Lower leg skin (tissue), 4 donors: Measurements from ENCODE around the gene PMF1. TPM values are rescaled to one million over a fixed set of nuclear protein-coding genes. Genes with fewer than 3 reads are reported as not detected.

Experiments
- DNase-seq, 2 donors: peaks; one replicate each; pipeline ENCODE4 v3.0.0-alpha.2; 2019; ENCODE audit warnings: low spot score in 2 of 2
- H3K4me3 ChIP-seq: fragments of 200-600 bp; sonication (generic); 2 replicates; pipeline ENCODE4 v1.5.1; 2017; ENCODE audit warnings: mild to moderate bottlenecking, low read depth; ENCODE audit not compliant: poor library complexity, severe bottlenecking
- CTCF ChIP-seq, 3 donors: fragments of 450-650 bp; IDR thresholded peaks; one replicate each; pipeline ENCODE4 v1.5.1; 2016; ENCODE audit warnings: antibody characterized with exemption in 3 of 3, mild to moderate bottlenecking in 3 of 3, moderate library complexity in 2 of 3
- POLR2A ChIP-seq, 2 donors: fragments of 450-650 bp; IDR thresholded peaks; one replicate each; pipeline ENCODE4 v1.6.1; 2016 to 2017; ENCODE audit warnings: antibody characterized with exemption in 2 of 2, mild to moderate bottlenecking in 1 of 2, moderate library complexity in 1 of 2
- WGBS, 2 donors: methylation state at CpG; one replicate each; pipeline ENCODE4 v1.1.5; 2018; 5-methylcytosine and 5-hydroxymethylcytosine counted together
- intact Hi-C: fragments of 100-400 bp; cut with DNase I; formaldehyde crosslinking; loops from one replicate; pipeline ENCODE4 v1.15.0; 2023; ENCODE audit warnings: low total_unique reads
- total RNA-seq, 4 donors: library from RNA; depleted of rRNA; stranded (reverse); fragments of >200 nt; gene quantifications; one replicate each; pipeline ENCODE4 v1.1.0, GENCODE V29; 2016

The PMF1 gene
- total RNA-seq, 4 donors from 2014 or later: 62.9 to 83.6 (median 71.1) TPM

DNA sequence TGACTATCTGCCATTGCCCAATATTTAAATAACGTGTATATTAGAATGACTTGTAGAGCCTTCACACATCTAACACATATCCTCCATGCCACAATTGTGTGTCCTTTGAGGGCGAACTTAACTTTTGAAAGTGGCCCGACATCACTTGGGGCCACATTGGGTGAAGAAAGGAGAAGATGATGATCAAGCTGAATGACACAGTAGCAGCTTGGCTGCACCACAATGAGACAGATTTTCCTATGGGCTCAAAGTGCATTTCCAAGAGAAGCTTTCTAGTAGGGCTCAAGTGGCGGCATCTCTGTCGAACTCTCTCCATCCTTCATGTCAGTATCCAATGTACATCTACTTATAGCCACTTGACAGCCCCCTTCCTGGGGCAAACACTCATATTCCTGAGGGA is 25.4 kb downstream of the PMF1 start:
- WGBS, 2 donors: 92 to 94% methylated on average over 5 of the region's 5 CpGs
- TF ChIP-seq POLR2A (IDR thresholded peaks at IDR 0.05) (no peak), CTCF (IDR thresholded peaks at IDR 0.05) (no peak)
- intact Hi-C loops: no loop called here
- H3K4me3 ChIP-seq: no peak overlapping the region
- no peak for DNase-seq

DNA sequence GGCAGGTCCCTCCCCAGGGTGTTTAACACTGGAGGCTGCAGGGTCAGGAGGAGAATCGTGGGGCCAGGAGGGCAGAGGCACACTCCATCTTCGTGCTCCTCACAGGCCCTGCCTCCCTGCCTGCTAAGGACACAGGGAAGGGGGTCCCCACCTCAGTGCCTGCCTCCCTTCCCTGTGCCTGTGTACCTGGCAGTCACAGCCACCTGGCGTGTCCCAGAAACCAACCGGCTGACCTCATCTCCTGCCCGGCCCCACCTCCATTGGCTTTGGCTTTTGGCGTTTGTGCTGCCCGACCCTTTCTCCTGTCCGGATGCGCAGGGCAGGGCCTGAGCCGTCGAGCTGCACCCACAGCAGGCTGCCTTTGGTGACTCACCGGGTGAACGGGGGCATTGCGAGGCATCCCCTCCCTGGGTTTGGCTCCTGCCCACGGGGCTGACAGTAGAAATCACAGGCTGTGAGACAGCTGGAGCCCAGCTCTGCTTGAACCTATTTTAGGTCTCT is 28.6 kb downstream of the PMF1 start:
- no peak overlapping the region for H3K4me3 ChIP-seq
- TF ChIP-seq CTCF (IDR thresholded peaks at IDR 0.05) (no peak), POLR2A (IDR thresholded peaks at IDR 0.05) (no peak)
- DNase-seq: no peak
- intact Hi-C loops: no loop called here
- 46 to 50% methylated on average over 7 to 15 of the region's 15 CpGs for WGBS, 2 donors

DNA sequence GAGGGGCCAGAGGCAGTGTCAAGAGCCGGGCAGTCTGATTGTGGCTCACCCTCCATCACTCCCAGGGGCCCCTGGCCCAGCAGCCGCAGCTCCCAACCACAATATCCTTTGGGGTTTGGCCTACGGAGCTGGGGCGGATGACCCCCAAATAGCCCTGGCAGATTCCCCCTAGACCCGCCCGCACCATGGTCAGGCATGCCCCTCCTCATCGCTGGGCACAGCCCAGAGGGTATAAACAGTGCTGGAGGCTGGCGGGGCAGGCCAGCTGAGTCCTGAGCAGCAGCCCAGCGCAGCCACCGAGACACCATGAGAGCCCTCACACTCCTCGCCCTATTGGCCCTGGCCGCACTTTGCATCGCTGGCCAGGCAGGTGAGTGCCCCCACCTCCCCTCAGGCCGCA is 29.1 kb downstream of the PMF1 start, which contains the start of gene BGLAP:
BGLAP (plus strand) TSS at position 259 of the 400 bp plus-strand sequence; CDS start at position 307, 48 bp downstream.
- no peak for TF ChIP-seq CTCF (IDR thresholded peaks at IDR 0.05)
- no peak for TF ChIP-seq POLR2A (IDR thresholded peaks at IDR 0.05)
- intact Hi-C loops: no loop called here
- no peak for DNase-seq
- WGBS, 2 donors: 76 to 77% methylated on average over 13 to 14 of the region's 14 CpGs
- no peak within 1 kb of the TSS for H3K4me3 ChIP-seq

GRCh38 chr1:156242738-156243137 is 29.9 kb downstream of the PMF1 start:
- TF ChIP-seq CTCF (IDR thresholded peaks at IDR 0.05): no peak
- TF ChIP-seq POLR2A (IDR thresholded peaks at IDR 0.05): no peak
- intact Hi-C loops: no loop called here
- H3K4me3 ChIP-seq: no peak overlapping the region
- no peak for DNase-seq
- WGBS, 2 donors: 63 to 65% methylated on average over 9 to 10 of the region's 10 CpGs

DNA sequence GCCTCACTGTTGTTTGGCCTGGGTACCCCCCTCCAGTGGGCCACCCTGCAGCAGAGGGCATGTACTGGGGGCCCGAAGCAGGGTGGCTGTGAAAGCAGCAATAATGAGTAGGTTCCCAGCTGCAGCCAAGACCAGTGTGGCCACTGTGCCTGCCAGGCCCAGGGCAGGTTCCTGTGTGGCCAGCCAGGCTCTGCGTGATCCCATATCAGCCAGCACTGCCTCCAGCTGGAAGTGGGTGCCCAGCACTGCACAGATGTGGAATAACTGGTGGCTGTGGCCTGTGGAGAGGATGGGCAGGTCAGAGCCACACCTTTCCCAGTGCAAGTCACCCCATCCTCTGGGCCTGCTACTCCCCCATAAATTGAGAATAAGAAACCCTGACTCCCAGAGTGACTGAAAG is 31.3 kb downstream of the PMF1 start:
- TF ChIP-seq POLR2A (IDR thresholded peaks at IDR 0.05) (no peak), CTCF (IDR thresholded peaks at IDR 0.05) (no peak)
- WGBS, 2 donors: 60 to 86% methylated on average over 1 of the region's 2 CpGs
- no peak for DNase-seq
- intact Hi-C loops: no loop called here
- H3K4me3 ChIP-seq: no peak overlapping the region

DNA sequence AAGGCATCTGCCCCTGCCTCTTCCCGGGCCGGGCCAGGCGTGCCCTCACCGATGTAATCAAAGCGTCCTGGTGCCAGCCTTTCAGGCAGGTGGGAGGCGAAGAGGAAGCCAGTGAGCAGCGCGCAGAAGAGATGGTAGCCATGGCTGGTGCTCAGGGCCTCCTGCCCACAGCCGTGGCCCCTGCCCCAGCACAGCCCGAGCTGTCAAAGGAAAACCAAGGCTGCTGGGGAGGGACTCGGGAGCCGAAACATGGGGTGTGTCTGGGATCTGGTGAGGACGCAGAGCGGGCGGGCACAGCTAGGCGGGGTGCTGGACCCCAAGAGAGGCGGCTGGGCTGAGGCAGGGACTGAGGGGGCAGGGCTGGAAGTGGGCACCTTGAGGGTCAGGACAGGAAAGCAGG is 31.9 kb downstream of the PMF1 start:
- no peak overlapping the region for H3K4me3 ChIP-seq
- TF ChIP-seq CTCF (IDR thresholded peaks at IDR 0.05): no peak
- TF ChIP-seq POLR2A (IDR thresholded peaks at IDR 0.05): no peak
- 70% methylated on average over 17 of the region's 17 CpGs for WGBS, 2 donors
- DNase-seq: no peak
- intact Hi-C loops: no loop called here
